DND-41 (cell line): ENCODE measurements around the gene YRDC.

ENCODE experiments used
- CTCF ChIP-seq: IDR thresholded peaks from 2 replicates; pipeline ENCODE4 v1.5.1; 2012; ENCODE audit warnings: borderline replicate concordance, low read length, moderate library complexity, mild to moderate bottlenecking; ENCODE audit not compliant: poor library complexity, severe bottlenecking; ENCODE audit errors: extremely low read depth
- EZH2 ChIP-seq: IDR thresholded peaks from 3 replicates; pipeline ENCODE4 v1.6.1; 2012; ENCODE audit warnings: borderline replicate concordance, low read depth, mild to moderate bottlenecking, moderate library complexity, low read length, inconsistent platforms; ENCODE audit not compliant: severe bottlenecking

- TF ChIP-seq CTCF (no peak), EZH2 (no peak)
Measured at GRCh38 chr1:37846647-37847339, 38.8 kb upstream of the YRDC start.
